Kidney glomerular epithelial cell (primary cell): ENCODE measurements around the gene ZEB1.
"Not testable (repeated sequence)": the region's sequence is repeated elsewhere in the genome, so short reads cannot be mapped to it uniquely, and the experiment has no call there.

Experiments used
- DNase-seq: peaks from one replicate; lab custom pipeline; 2025; lab: John Stamatoyannopoulos, UW

Gene ZEB1

DNA sequence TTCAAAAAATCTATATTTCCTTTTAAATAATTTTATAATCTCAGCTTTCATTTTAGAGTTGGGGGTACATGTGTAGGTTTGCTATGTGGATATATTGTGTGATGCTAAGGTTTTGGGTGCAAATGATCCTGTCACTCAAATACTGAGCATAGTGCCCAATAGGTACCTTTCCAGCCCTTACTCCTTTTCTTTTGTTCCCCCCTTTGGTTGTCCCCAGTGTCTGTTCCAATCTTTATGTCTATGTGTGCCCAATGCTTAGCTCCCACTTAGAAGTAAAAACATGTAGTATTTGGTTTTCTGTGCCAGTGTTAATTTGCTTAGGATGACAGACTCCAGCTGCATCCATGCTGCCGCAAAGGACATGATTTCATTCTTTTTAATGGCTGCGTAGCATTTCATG lies 103.6 kb downstream of the ZEB1 start:
- no peak for DNase-seq

GRCh38 chr10:31424473-31424872 lies 105.5 kb downstream of the ZEB1 start:
- DNase-seq, result no peak

DNA sequence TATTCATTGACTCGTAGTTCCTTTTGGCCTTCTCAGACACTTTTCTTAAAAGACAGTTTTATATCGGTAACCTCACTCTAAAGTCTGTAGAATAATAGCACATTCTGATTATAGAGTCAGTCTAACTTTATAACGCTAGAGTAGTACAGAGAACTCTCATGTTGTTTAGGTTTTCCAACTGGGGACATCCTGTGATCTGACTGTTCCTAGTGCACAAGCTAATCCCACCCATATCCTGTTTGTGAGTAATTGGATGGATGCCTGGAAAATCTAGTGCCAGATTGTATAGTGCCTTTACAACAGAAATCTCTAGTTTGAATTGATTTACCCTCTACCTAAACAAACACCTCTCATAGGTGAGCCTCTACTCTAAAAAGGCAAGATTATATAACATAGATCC lies 107.4 kb downstream of the ZEB1 start:
- DNase-seq, result no peak

DNA sequence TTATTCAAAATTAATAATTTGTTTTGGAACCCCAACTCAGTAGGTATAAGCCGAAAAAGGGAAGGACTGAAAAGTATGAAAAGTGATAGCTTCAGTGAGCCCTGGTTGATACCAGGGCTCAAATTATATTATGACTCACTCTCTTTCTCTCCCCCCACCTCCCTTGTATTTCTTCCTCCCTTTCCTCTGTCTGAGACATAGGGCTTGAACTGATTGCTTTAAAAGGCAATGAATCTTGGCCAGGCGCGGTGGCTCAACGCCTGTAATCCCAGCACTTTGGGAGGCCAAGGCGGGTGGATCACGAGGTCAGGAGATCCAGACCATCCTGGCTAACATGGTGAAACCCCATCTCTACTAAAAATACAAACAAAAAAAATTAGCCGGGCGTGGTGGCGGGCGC lies 108.3 kb downstream of the ZEB1 start:
- not testable (repeated sequence) for DNase-seq

- not testable (repeated sequence) for DNase-seq
These were observed 109.5 kb downstream of the ZEB1 start for GRCh38 chr10:31428499-31428898.

GRCh38 chr10:31431021-31431420 lies 112.0 kb downstream of the ZEB1 start:
- DNase-seq, result no peak

- DNase-seq, result no peak
These were observed 118.9 kb downstream of the ZEB1 start for GRCh38 chr10:31437959-31438358.

- DNase-seq, result no peak
These were observed 132.8 kb downstream of the ZEB1 start for GRCh38 chr10:31451766-31452165.

- DNase-seq, result no peak
These were observed 137.5 kb downstream of the ZEB1 start for GRCh38 chr10:31456468-31456867.

DNA sequence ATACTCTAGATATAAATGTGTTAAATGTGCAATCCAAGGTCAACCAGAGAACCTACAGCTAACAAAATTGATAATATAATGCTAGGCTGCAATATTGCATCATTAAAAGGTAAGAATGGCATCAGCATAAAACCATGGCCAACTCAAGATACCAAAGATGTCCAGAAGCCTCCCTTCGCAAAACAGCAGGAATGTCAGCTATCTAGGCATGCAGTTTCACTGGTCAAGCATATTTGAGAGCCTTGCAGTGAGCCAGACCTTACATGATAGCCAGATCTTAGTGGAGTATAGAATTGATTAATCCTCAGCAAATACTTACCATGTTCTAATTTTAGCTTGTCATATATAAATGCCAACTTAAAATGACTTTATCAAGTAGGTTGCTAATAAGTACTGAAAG lies 138.8 kb downstream of the ZEB1 start:
- DNase-seq, result no peak

DNA sequence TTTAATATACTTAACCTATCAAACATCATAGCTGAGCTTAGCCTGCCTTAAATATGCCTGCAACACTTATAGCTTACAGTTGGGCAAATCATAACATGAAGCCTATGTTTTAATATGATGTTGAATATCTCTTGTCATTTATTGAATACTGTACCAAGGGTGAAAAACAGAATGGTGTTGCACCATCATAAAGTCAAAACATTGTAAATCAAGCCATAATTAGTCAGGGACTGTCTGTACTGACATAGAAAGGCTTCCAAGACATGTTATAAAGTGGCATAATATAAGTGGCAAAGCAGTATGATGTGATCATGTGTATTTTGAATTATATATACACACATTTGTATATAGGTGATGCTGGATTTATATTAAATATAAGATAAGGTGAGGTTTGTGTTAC lies 140.0 kb downstream of the ZEB1 start:
- no peak for DNase-seq

- no peak for DNase-seq
These were observed 141.2 kb downstream of the ZEB1 start for GRCh38 chr10:31460242-31460641.

DNA sequence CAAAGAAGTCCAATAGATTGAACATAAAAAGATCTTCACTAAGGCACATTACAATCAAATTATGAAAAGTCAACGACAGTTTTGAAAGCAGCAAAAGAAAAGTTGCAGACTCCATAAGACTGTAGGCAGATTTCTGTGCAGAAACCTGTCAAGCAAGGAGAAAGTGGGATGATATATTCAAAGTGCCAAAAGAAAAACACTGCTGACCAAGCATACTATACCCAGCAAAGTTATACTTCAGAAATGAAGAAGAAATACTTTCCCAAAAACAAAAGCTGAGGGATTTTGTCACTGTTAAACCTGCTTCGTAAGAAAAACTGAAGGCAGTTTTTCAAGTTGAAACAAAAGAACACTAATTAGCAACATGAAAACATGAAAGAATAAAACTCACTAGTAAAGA lies 145.5 kb downstream of the ZEB1 start:
- no peak for DNase-seq

DNA sequence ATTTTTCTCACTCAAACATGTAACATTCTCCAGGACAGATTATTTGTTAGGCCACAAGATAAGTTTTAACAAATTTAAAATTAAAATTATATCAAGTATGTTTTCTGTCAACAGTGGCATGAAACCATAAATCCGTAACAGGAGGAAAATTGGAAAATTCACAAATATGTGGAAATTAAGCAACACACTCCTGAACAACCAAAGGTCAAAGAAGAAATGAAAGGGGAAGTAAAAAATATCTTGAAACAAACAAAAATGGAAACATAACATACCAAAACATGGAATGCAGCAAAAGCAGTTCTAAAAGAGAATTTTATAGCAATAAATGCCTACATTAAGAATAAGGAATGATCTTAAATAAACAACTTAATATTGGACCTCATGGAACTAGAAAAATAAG lies 147.3 kb downstream of the ZEB1 start:
- no peak for DNase-seq

GRCh38 chr10:31467791-31468535 lies 148.9 kb downstream of the ZEB1 start:
- no peak for DNase-seq

- no peak for DNase-seq
These were observed 149.5 kb downstream of the ZEB1 start for GRCh38 chr10:31468536-31468859.

- no peak for DNase-seq
These were observed 156.5 kb downstream of the ZEB1 start for GRCh38 chr10:31475519-31475918.

GRCh38 chr10:31476088-31476487 lies 157.1 kb downstream of the ZEB1 start:
- no peak for DNase-seq

GRCh38 chr10:31477584-31477983 lies 158.6 kb downstream of the ZEB1 start:
- DNase-seq, result no peak

- no peak for DNase-seq
These were observed 160.7 kb downstream of the ZEB1 start for GRCh38 chr10:31479752-31480151.

GRCh38 chr10:31483546-31483945 lies 164.5 kb downstream of the ZEB1 start:
- no peak for DNase-seq

- DNase-seq, result no peak
These were observed 165.6 kb downstream of the ZEB1 start for GRCh38 chr10:31484431-31485135.

- peak; percentile 40 for DNase-seq
These were observed 172.0 kb downstream of the ZEB1 start for GRCh38 chr10:31490858-31491504.
